ENCODE results near the gene LYST. TPM values are rescaled to one million over a fixed set of nuclear protein-coding genes. Genes with fewer than 3 reads are reported as not detected.
A peak's percentile ranks its signal among the peaks of the same experiment; 100 is the strongest.

Gene LYST
- total and polyA plus RNA-seq, 10 donors = 9.0 to 169 (median 98.1) TPM

DNA sequence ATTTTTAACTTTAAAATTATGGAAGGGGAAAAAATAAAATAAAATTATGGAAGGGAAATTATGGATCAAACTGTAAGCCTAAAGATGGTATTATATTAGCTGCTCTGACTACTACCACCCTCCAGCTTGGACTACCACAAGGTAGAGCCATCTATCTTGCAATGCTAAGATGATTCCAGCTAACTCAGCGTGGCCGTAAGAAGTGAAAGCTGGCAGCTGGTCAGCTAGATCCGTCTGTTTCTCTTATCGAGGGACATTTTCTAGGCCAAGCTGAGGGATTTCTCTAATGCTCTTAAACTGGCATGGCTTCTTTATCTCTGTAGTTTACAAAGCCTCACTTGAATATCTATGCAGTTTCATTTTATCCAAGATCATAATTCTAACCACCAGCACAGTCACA, 31.5 kb downstream of the LYST start:
- intact Hi-C loops (cut with DNase I; ENCODE audit: low total_unique reads) = no loop called here
- Histone ChIP-seq H3K4me1 (peaks cover 3 to 86% (median 36%) of the 10 kb centered on the region in 6 donors), H3K4me3 (no peak overlapping the region), H3K27me3 (replicated peaks in 1 of 7) (no peaks in the 10 kb centered on the region), H3K9me3 (no peaks in the 10 kb centered on the region), H3K27ac (peak overlapping the region in 7 of 8 donors; percentile 12 to 52 (median 41)), H3K36me3 (peaks cover 0 to 28% (median 2%) of the 10 kb centered on the region in 6 donors)
- no peak for DNase-seq
- TF ChIP-seq POLR2A (IDR thresholded peaks at IDR 0.05) (no peak), POLR2AphosphoS5 (IDR thresholded peaks at IDR 0.05) (peak in 1 of 3 donors; percentile 36)
- TF ChIP-seq, protein P1, sequence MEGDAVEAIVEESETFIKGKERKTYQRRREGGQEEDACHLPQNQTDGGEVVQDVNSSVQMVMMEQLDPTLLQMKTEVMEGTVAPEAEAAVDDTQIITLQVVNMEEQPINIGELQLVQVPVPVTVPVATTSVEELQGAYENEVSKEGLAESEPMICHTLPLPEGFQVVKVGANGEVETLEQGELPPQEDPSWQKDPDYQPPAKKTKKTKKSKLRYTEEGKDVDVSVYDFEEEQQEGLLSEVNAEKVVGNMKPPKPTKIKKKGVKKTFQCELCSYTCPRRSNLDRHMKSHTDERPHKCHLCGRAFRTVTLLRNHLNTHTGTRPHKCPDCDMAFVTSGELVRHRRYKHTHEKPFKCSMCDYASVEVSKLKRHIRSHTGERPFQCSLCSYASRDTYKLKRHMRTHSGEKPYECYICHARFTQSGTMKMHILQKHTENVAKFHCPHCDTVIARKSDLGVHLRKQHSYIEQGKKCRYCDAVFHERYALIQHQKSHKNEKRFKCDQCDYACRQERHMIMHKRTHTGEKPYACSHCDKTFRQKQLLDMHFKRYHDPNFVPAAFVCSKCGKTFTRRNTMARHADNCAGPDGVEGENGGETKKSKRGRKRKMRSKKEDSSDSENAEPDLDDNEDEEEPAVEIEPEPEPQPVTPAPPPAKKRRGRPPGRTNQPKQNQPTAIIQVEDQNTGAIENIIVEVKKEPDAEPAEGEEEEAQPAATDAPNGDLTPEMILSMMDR (IDR thresholded peaks at IDR 0.05 in 8 of 11, conservative IDR thresholded peaks at IDR 0.05 in 3 of 11) = peak in 1 of 11 experiments; percentile 15
- WGBS, 5 donors = 42 to 80% (median 58%) methylated on average over 4 of the region's 4 CpGs

DNA sequence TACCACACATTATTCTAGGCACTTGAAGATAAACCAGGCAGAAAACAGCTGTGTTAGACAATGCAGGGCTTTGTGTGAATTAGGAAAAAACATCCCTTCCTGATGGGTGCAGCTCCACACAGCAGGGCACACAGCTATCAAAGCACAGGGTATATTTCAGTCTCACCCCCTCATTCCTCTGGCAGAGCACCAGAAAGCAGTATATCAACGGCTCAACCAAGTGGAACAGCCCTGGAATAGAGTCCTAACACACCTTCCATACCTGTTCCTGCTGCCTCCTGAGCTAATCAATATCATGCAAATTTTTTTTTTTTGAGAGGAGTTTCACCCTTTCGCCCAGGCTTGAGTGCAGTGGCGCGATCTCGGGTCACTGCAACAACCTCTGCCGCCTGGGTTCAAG, 32.1 kb downstream of the LYST start:
- Histone ChIP-seq H3K4me1 (peaks cover 3 to 80% (median 32%) of the 10 kb centered on the region in 6 donors), H3K4me3 (no peak overlapping the region), H3K27me3 (replicated peaks in 1 of 7) (no peaks in the 10 kb centered on the region), H3K36me3 (peaks cover 0 to 34% (median 6%) of the 10 kb centered on the region in 6 donors), H3K9me3 (no peaks in the 10 kb centered on the region), H3K27ac (peak overlapping the region in 3 of 8 donors; percentile 35 to 52 (median 44))
- TF ChIP-seq, protein P1 (IDR thresholded peaks at IDR 0.05 in 8 of 11, conservative IDR thresholded peaks at IDR 0.05 in 3 of 11) = no peak
- no peak for TF ChIP-seq POLR2AphosphoS5 (IDR thresholded peaks at IDR 0.05)
- TF ChIP-seq POLR2A (IDR thresholded peaks at IDR 0.05) = no peak
- intact Hi-C loops (cut with DNase I; ENCODE audit: low total_unique reads) = no loop called here
- DNase-seq = no peak
- WGBS, 5 donors = 84 to 94% (median 91%) methylated on average over 6 of the region's 6 CpGs

DNA sequence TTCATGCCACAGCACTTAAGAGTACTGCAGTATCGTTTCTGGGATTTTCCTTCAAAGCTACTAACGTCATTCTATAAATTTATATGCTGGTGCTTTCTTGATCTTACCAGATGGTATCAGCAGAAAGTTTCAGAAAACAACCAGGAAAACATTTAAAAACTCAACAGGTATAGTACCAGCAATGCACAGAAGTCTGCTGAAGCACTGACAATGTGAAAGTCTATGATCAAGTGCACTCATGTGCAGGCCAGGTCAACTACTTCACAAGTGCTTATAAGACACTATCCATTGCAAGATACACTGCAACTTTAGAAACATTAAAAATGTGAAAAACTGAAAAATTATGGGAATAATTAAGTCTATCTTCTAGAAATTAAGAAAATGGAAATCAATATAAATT, 34.7 kb downstream of the LYST start:
- 76 to 92% (median 86%) methylated on average over 2 of the region's 2 CpGs for WGBS, 5 donors
- intact Hi-C loops (cut with DNase I; ENCODE audit: low total_unique reads) = no loop called here
- TF ChIP-seq POLR2A (IDR thresholded peaks at IDR 0.05) (no peak), POLR2AphosphoS5 (IDR thresholded peaks at IDR 0.05) (no peak)
- TF ChIP-seq, protein P1 (IDR thresholded peaks at IDR 0.05 in 8 of 11, conservative IDR thresholded peaks at IDR 0.05 in 3 of 11) = no peak

DNA sequence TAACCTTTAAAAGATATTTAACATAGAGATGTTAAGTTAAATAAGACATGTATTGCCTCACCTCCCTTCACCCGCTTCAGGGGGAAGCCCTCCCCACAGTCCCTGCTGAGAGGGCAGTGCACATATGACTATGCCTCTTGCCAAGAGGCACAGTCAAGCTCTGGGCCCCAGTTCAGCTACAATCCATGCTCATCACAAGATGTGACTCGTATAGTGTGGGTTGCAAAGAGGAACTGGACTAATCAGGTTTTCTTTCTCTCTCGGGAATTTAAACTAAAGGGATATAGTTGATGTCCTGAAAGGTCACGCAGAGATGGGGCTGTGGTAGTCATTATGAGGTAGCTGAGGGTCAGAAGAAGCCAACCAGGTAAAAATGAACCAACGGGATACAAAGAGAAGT, 35.6 kb downstream of the LYST start:
- intact Hi-C loops (cut with DNase I; ENCODE audit: low total_unique reads) = no loop called here
- H3K4me3 ChIP-seq = no peak overlapping the region
- WGBS, 5 donors = 48 to 66% (median 60%) methylated on average over 5 of the region's 5 CpGs
- TF ChIP-seq POLR2A (IDR thresholded peaks at IDR 0.05) (no peak), POLR2AphosphoS5 (IDR thresholded peaks at IDR 0.05) (peak in 1 of 3 donors; percentile 36)
- TF ChIP-seq, protein P1 (IDR thresholded peaks at IDR 0.05 in 8 of 11, conservative IDR thresholded peaks at IDR 0.05 in 3 of 11) = no peak
- no peaks in the 10 kb centered on the region for H3K27me3 ChIP-seq (replicated peaks in 1 of 7)
- H3K36me3 ChIP-seq = peaks cover 0 to 69% (median 21%) of the 10 kb centered on the region in 6 donors
- peak overlapping the region in 1 of 8 donors; percentile 16 for H3K27ac ChIP-seq
- no peaks in the 10 kb centered on the region for H3K9me3 ChIP-seq
- H3K4me1 ChIP-seq = peaks cover 0 to 45% (median 12%) of the 10 kb centered on the region in 6 donors
- no peak for DNase-seq

More for the DNA sequence above, 34.7 kb downstream of the LYST start:
- Histone ChIP-seq H3K27me3 (replicated peaks in 1 of 7) (no peaks in the 10 kb centered on the region), H3K4me1 (peaks cover 3 to 54% (median 14%) of the 10 kb centered on the region in 6 donors), H3K9me3 (no peaks in the 10 kb centered on the region), H3K4me3 (no peak overlapping the region), H3K27ac (no peak overlapping the region), H3K36me3 (peaks cover 0 to 60% (median 17%) of the 10 kb centered on the region in 6 donors)
- no peak for DNase-seq

All from spleen (tissue), 11 donors.